Common myeloid progenitor, CD34-positive (primary cell): ENCODE measurements around the gene HSPA12B.

Experiments used
- CTCF ChIA-PET: fragments of 350-600 bp; sonication (Branson Sonifier 250); formaldehyde crosslinking; loops from one replicate; lab custom pipeline; 2021; ENCODE audit warnings: antibody characterized with exemption; lab: Charles Lee
- POLR2A ChIA-PET: fragments of 350-600 bp; sonication (Branson Sonifier 250); formaldehyde crosslinking; loops from one replicate; lab custom pipeline; 2021; ENCODE audit warnings: antibody characterized with exemption; lab: Charles Lee
- DNase-seq, 3 donors: peaks; one replicate each; pipeline versions ENCODE4 v3.0.0 to v3.0.0-alpha.2; 2013
- H3K27ac ChIP-seq, 2 experiments: 1 replicate in 1 of 2; 2 replicates in 1 of 2; pipeline ENCODE4 v1.7.0; 2013; ENCODE audit warnings: inconsistent platforms in 2 of 2, low read length in 2 of 2, mild to moderate bottlenecking in 2 of 2, low read depth in 1 of 2, moderate library complexity in 1 of 2; ENCODE audit not compliant: severe bottlenecking in 2 of 2, insufficient read depth in 1 of 2, poor library complexity in 1 of 2
- H3K27me3 ChIP-seq, 5 experiments: replicated peaks in 2 of 5; 1 replicate in 3 of 5; 2 replicates in 2 of 5; pipeline versions ENCODE4 v1.6.1 to v1.7.0; 2013; ENCODE audit warnings: low read length in 4 of 5, mild to moderate bottlenecking in 2 of 5, moderate library complexity in 2 of 5, inconsistent platforms in 1 of 5; ENCODE audit not compliant: insufficient read depth in 5 of 5, control insufficient read depth in 4 of 5
- H3K36me3 ChIP-seq, 4 experiments: 1 replicate in 2 of 4; 2 replicates in 2 of 4; pipeline versions ENCODE4 v1.6.1 to v1.7.0; 2013; ENCODE audit warnings: low read length in 3 of 4, control low read depth in 1 of 4, mild to moderate bottlenecking in 1 of 4; ENCODE audit not compliant: control insufficient read depth in 4 of 4, insufficient read depth in 4 of 4
- H3K4me1 ChIP-seq, 4 experiments: 1 replicate in 3 of 4; 2 replicates in 1 of 4; pipeline versions ENCODE4 v1.6.1 to v1.7.1; 2013; ENCODE audit warnings: low read length in 3 of 4, mild to moderate bottlenecking in 3 of 4, control low read depth in 1 of 4, inconsistent platforms in 1 of 4, moderate library complexity in 1 of 4; ENCODE audit not compliant: control insufficient read depth in 4 of 4, insufficient read depth in 4 of 4; ENCODE audit errors: control extremely low read depth in 1 of 4
- H3K4me3 ChIP-seq, 7 experiments: 1 replicate in 4 of 7; 2 replicates in 3 of 7; pipeline versions ENCODE4 v1.5.1 to v1.7.0; 2013; ENCODE audit warnings: mild to moderate bottlenecking in 7 of 7, low read length in 6 of 7, moderate library complexity in 6 of 7, inconsistent platforms in 2 of 7, low read depth in 2 of 7, control low read depth in 1 of 7; ENCODE audit not compliant: insufficient read depth in 4 of 7, control insufficient read depth in 1 of 7; ENCODE audit errors: extremely low read depth in 1 of 7
- H3K9me3 ChIP-seq, 5 experiments: 1 replicate in 4 of 5; 2 replicates in 1 of 5; pipeline versions ENCODE4 v1.6.1 to v1.7.1; 2013; ENCODE audit warnings: low read length in 4 of 5, mild to moderate bottlenecking in 2 of 5, inconsistent platforms in 1 of 5, low read depth in 1 of 5, moderate library complexity in 1 of 5; ENCODE audit not compliant: control insufficient read depth in 4 of 5, insufficient read depth in 2 of 5; ENCODE audit errors: control extremely low read depth in 1 of 5
- WGBS: methylation state at CpG from one replicate; pipeline ENCODE4 v1.1.5; 2013; ENCODE audit not compliant: insufficient coverage; 5-methylcytosine and 5-hydroxymethylcytosine counted together

HSPA12B gene

GRCh38 chr20:3710011-3710466 is 22.4 kb upstream of the HSPA12B start:
- no peaks in the 10 kb centered on the region for H3K9me3 ChIP-seq
- H3K27me3 ChIP-seq, result peaks cover 0 to 2% (median 0%) of the 10 kb centered on the region in 5 experiments
- H3K36me3 ChIP-seq, result no peaks in the 10 kb centered on the region
- no peak for DNase-seq
- 76% methylated on average over 5 of the region's 6 CpGs for WGBS
- no peak overlapping the region for H3K4me3 ChIP-seq
- POLR2A ChIA-PET, result no interaction called here
- CTCF ChIA-PET, result interaction anchor here (0.7 to 9.7 kb wide), 20 partner anchors 10 to 559 kb away, joined by 3 to 121 read pairs (median 6); partner anchors contain the start of genes ADAM33 and GFRA4
- no peak overlapping the region for H3K27ac ChIP-seq
- peaks cover 0 to 17% (median 5%) of the 10 kb centered on the region in 4 experiments for H3K4me1 ChIP-seq

- Histone ChIP-seq H3K27me3 (peaks cover 0 to 2% (median 0%) of the 10 kb centered on the region in 5 experiments), H3K4me1 (peaks cover 0 to 17% (median 5%) of the 10 kb centered on the region in 4 experiments), H3K4me3 (no peak overlapping the region), H3K9me3 (no peaks in the 10 kb centered on the region), H3K27ac (no peak overlapping the region), H3K36me3 (no peaks in the 10 kb centered on the region)
- CTCF ChIA-PET, result interaction anchor here (0.5 to 9.7 kb wide), 32 partner anchors 8 to 560 kb away, joined by 3 to 121 read pairs (median 4); partner anchors contain the start of genes ADAM33 and GFRA4
- POLR2A ChIA-PET, result interaction anchor here (1.0 kb wide), 1 partner anchor 34 kb away, joined by 4 read pairs; no protein-coding TSS in a partner anchor
- 42% methylated on average over 16 of the region's 18 CpGs for WGBS
- peak; percentile 70 to 81 (median 79) for DNase-seq
Observed at GRCh38 chr20:3710703-3711483, 21.6 kb upstream of the HSPA12B start.

GRCh38 chr20:3711484-3711941 is 21.0 kb upstream of the HSPA12B start:
- ChIA-PET POLR2A (interaction anchor here (1.0 kb wide), 1 partner anchor 35 kb away, joined by 4 read pairs; no protein-coding TSS in a partner anchor), CTCF (interaction anchor here (0.5 to 9.7 kb wide), 26 partner anchors 8 to 303 kb away, joined by 3 to 121 read pairs (median 5); partner anchors contain the start of genes ADAM33 and GFRA4)
- H3K36me3 ChIP-seq, result no peaks in the 10 kb centered on the region
- 98% methylated on average over 3 of the region's 4 CpGs for WGBS
- peaks cover 0 to 17% (median 5%) of the 10 kb centered on the region in 4 experiments for H3K4me1 ChIP-seq
- no peak overlapping the region for H3K27ac ChIP-seq
- no peaks in the 10 kb centered on the region for H3K9me3 ChIP-seq
- peaks cover 0 to 2% (median 0%) of the 10 kb centered on the region in 5 experiments for H3K27me3 ChIP-seq
- DNase-seq, result peak in 1 of 3 donors; percentile 9
- H3K4me3 ChIP-seq, result no peak overlapping the region

GRCh38 chr20:3712279-3712873 is 20.1 kb upstream of the HSPA12B start, which contains the start of gene SIGLEC1:
TSS of gene SIGLEC1 (minus strand) at chr20:3712600. CDS start at chr20:3707128, 5,472 bp downstream.
- H3K9me3 ChIP-seq, result no peaks in the 10 kb centered on the region
- peak in 2 of 3 donors; percentile 17 to 22 for DNase-seq
- no peaks in the 10 kb centered on the region for H3K36me3 ChIP-seq
- H3K4me3 ChIP-seq, result no peak within 1 kb of the TSS
- peaks cover 0 to 17% (median 5%) of the 10 kb centered on the region in 4 experiments for H3K4me1 ChIP-seq
- peaks cover 0 to 2% (median 0%) of the 10 kb centered on the region in 5 experiments for H3K27me3 ChIP-seq
- WGBS, result 54% methylated on average over 10 of the region's 15 CpGs
- POLR2A ChIA-PET, result no interaction called here
- H3K27ac ChIP-seq, result no peak within 1 kb of the TSS
- CTCF ChIA-PET, result interaction anchor here (1.0 to 9.7 kb wide), 3 partner anchors 37 to 46 kb away, joined by 4 to 121 read pairs (median 4); partner anchors contain the start of gene ADAM33

GRCh38 chr20:3714092-3714491 is 18.4 kb upstream of the HSPA12B start:
- Histone ChIP-seq H3K4me3 (no peak overlapping the region), H3K9me3 (no peaks in the 10 kb centered on the region), H3K36me3 (no peaks in the 10 kb centered on the region), H3K4me1 (peaks cover 0 to 17% (median 5%) of the 10 kb centered on the region in 4 experiments), H3K27ac (no peak overlapping the region), H3K27me3 (peaks cover 0 to 2% (median 0%) of the 10 kb centered on the region in 5 experiments)
- ChIA-PET POLR2A (no interaction called here), CTCF (interaction anchor here (1.0 to 9.7 kb wide), 7 partner anchors 10 to 67 kb away, joined by 3 to 121 read pairs (median 3); partner anchors contain the start of genes ADAM33 and SPEF1)
- WGBS, result 98% methylated on average over 4 of the region's 4 CpGs
- no peak for DNase-seq

GRCh38 chr20:3716195-3716834 is 16.2 kb upstream of the HSPA12B start:
- DNase-seq, result peak; percentile 64 to 77 (median 75)
- Histone ChIP-seq H3K4me1 (peaks cover 0 to 12% (median 3%) of the 10 kb centered on the region in 4 experiments), H3K4me3 (no peak overlapping the region), H3K27ac (no peak overlapping the region), H3K36me3 (no peaks in the 10 kb centered on the region), H3K27me3 (peaks cover 0 to 7% (median 0%) of the 10 kb centered on the region in 5 experiments), H3K9me3 (no peaks in the 10 kb centered on the region)
- 97% methylated on average over 3 of the region's 4 CpGs for WGBS
- POLR2A ChIA-PET, result no interaction called here
- CTCF ChIA-PET, result interaction anchor here (0.5 to 2.6 kb wide), 23 partner anchors 8 to 985 kb away, joined by 3 to 14 read pairs (median 4); partner anchors contain the start of genes ADISSP and SPEF1
